Hepatocyte (in vitro differentiated cells): ENCODE measurements around the gene TENM4. TPM values are rescaled to one million over a fixed set of nuclear protein-coding genes. Genes with fewer than 3 reads are reported as not detected.

Source experiments
- DNase-seq: peaks from one replicate; pipeline ENCODE4 v3.0.0-alpha.2; 2016; ENCODE audit warnings: low spot score
- H2AFZ ChIP-seq: fragments of 200-600 bp; sonication (generic); 2 replicates; pipeline ENCODE4 v1.6.0; 2016; ENCODE audit warnings: antibody characterized with exemption, mild to moderate bottlenecking
- H3K27ac ChIP-seq: fragments of 200-600 bp; sonication (generic); 2 replicates; pipeline ENCODE4 v1.5.1; 2016; ENCODE audit warnings: mild to moderate bottlenecking
- H3K27me3 ChIP-seq: fragments of 200-600 bp; sonication (generic); 2 replicates; pipeline ENCODE4 v1.6.1; 2016
- H3K36me3 ChIP-seq: fragments of 200-600 bp; sonication (generic); replicated peaks from 2 replicates; pipeline ENCODE4 v1.5.1; 2016; ENCODE audit warnings: low read depth; ENCODE audit not compliant: insufficient read depth
- H3K4me1 ChIP-seq: fragments of 200-600 bp; sonication (generic); 2 replicates; pipeline ENCODE4 v1.5.1; 2016; ENCODE audit warnings: mild to moderate bottlenecking, moderate library complexity; ENCODE audit not compliant: insufficient read depth
- H3K4me2 ChIP-seq: fragments of 200-600 bp; sonication (generic); 2 replicates; pipeline ENCODE4 v1.6.0; 2016
- H3K4me3 ChIP-seq: fragments of 200-600 bp; sonication (generic); 2 replicates; pipeline ENCODE4 v1.5.1; 2016; ENCODE audit warnings: mild to moderate bottlenecking
- H3K79me2 ChIP-seq: fragments of 200-600 bp; sonication (generic); 2 replicates; pipeline ENCODE4 v1.6.0; 2017; ENCODE audit warnings: mild to moderate bottlenecking
- H3K9me2 ChIP-seq: fragments of 200-600 bp; sonication (generic); replicated peaks from 2 replicates; pipeline ENCODE4 v1.6.0; 2017; ENCODE audit warnings: mild to moderate bottlenecking; ENCODE audit not compliant: insufficient read depth
- H3K9me3 ChIP-seq: fragments of 200-600 bp; sonication (generic); 2 replicates; pipeline ENCODE4 v1.5.1; 2016; ENCODE audit warnings: low read depth, mild to moderate bottlenecking
- H4K20me1 ChIP-seq: fragments of 200-600 bp; sonication (generic); 2 replicates; pipeline ENCODE4 v1.6.0; 2016; ENCODE audit warnings: mild to moderate bottlenecking; ENCODE audit not compliant: insufficient read depth, poor library complexity, severe bottlenecking
- EZH2 ChIP-seq: fragments of 200-600 bp; sonication (generic); IDR thresholded peaks from 2 replicates; pipeline ENCODE4 v1.6.1; 2016; ENCODE audit warnings: antibody characterized with exemption, mild to moderate bottlenecking, borderline replicate concordance
- EZH2phosphoT487 ChIP-seq: fragments of 200-600 bp; sonication (generic); IDR thresholded peaks from one replicate; pipeline ENCODE4 v1.6.1; 2018; ENCODE audit warnings: antibody characterized with exemption, mild to moderate bottlenecking, low read depth, moderate library complexity; ENCODE audit not compliant: unreplicated experiment, severe bottlenecking
- WGBS: methylation state at CpG from one replicate; pipeline ENCODE4 v1.1.6; 2016; ENCODE audit warnings: low lambda C conversion rate; ENCODE audit errors: missing lambda C conversion rate; 5-methylcytosine and 5-hydroxymethylcytosine counted together
- polyA plus RNA-seq: library from polyadenylated mRNA; unstranded; fragments of >200 nt; fragmentation: Nextera tagmentation; extraction: Ambion mirVana; gene quantifications from 2 replicates; pipeline ENCODE4 v1.2.1, GENCODE V29; 2016
- total RNA-seq: library from RNA; depleted of rRNA; stranded (reverse); fragments of >200 nt; gene quantifications from 2 replicates; pipeline ENCODE4 v1.2.3, GENCODE V29; 2014
- TF ChIP-seq, protein P1 (sequence below): fragments of 200-600 bp; sonication (generic); IDR thresholded peaks from 2 replicates; pipeline ENCODE4 v1.5.1; 2016; ENCODE audit warnings: antibody characterized with exemption, mild to moderate bottlenecking; ENCODE audit not compliant: poor library complexity

Gene TENM4
- total and polyA plus RNA-seq, 2 experiments from 2014 or later: 18.4 to 18.7 TPM

DNA sequence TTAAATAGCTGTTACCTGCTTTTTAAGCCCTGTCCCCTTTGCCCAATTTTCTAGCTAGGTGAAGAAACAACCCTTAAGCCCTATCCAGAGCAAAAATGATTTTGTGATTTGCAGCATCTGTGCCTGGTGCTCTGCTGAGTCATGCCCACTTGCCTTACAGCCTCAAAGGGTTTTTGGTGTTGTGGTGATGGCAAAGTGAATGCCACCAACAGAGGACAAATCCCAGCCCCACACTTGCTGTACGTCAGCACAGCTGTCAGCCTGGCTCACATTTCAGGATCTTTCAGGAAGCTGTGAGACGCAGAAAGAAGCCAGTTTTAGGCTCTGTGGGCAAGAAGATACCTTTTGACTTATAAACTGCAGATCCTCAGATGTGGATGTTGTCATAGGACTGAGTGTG lies 401.7 kb downstream of the TENM4 start:
- no peaks in the 10 kb centered on the region for H3K4me1 ChIP-seq
- no peak overlapping the region for H3K4me2 ChIP-seq
- H3K27ac ChIP-seq: no peak overlapping the region
- H3K4me3 ChIP-seq: no peak overlapping the region
- H3K9me3 ChIP-seq: no peaks in the 10 kb centered on the region
- H3K36me3 ChIP-seq: no peaks in the 10 kb centered on the region
- H3K9me2 ChIP-seq: no peaks in the 10 kb centered on the region
- no peaks in the 10 kb centered on the region for H3K27me3 ChIP-seq
- TF ChIP-seq EZH2phosphoT487 (no peak), EZH2 (no peak)
- TF ChIP-seq, protein P1, sequence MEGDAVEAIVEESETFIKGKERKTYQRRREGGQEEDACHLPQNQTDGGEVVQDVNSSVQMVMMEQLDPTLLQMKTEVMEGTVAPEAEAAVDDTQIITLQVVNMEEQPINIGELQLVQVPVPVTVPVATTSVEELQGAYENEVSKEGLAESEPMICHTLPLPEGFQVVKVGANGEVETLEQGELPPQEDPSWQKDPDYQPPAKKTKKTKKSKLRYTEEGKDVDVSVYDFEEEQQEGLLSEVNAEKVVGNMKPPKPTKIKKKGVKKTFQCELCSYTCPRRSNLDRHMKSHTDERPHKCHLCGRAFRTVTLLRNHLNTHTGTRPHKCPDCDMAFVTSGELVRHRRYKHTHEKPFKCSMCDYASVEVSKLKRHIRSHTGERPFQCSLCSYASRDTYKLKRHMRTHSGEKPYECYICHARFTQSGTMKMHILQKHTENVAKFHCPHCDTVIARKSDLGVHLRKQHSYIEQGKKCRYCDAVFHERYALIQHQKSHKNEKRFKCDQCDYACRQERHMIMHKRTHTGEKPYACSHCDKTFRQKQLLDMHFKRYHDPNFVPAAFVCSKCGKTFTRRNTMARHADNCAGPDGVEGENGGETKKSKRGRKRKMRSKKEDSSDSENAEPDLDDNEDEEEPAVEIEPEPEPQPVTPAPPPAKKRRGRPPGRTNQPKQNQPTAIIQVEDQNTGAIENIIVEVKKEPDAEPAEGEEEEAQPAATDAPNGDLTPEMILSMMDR: no peak
- H4K20me1 ChIP-seq: no peaks in the 10 kb centered on the region
- no peak overlapping the region for H2AFZ ChIP-seq
- no peaks in the 10 kb centered on the region for H3K79me2 ChIP-seq
- 55% methylated on average over 2 of the region's 2 CpGs for WGBS
- no peak for DNase-seq

GRCh38 chr11:79035881-79036280 lies 404.9 kb downstream of the TENM4 start:
- H3K9me3 ChIP-seq: no peaks in the 10 kb centered on the region
- no peak overlapping the region for H3K4me2 ChIP-seq
- no peaks in the 10 kb centered on the region for H4K20me1 ChIP-seq
- H3K36me3 ChIP-seq: no peaks in the 10 kb centered on the region
- no peaks in the 10 kb centered on the region for H3K27me3 ChIP-seq
- H2AFZ ChIP-seq: no peak overlapping the region
- TF ChIP-seq, protein P1: no peak
- TF ChIP-seq EZH2: no peak
- no peak for TF ChIP-seq EZH2phosphoT487
- H3K79me2 ChIP-seq: no peaks in the 10 kb centered on the region
- H3K9me2 ChIP-seq: no peaks in the 10 kb centered on the region
- 45% methylated on average over 3 of the region's 3 CpGs for WGBS
- no peaks in the 10 kb centered on the region for H3K4me1 ChIP-seq
- H3K4me3 ChIP-seq: no peak overlapping the region
- no peak for DNase-seq
- H3K27ac ChIP-seq: no peak overlapping the region

DNA sequence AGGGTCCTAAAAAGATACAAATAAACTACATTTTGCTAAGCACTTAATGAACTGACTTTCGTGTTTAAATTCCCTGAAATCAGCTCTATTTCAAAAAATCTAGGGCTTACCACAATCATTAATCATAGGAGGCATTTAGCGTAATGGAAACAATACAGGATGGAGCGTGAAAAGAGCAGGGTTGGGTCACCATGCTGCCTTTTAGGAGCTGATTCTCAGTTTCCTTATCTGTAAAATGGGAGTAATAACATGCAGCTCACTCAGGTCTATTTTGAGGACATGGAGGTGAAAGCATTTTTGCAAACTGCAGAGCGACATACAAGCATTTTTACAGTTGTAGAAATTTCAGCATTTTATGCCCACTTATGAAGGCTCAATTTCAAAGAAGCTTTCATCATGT lies 407.0 kb downstream of the TENM4 start:
- Histone ChIP-seq H3K27ac (no peak overlapping the region), H3K79me2 (no peaks in the 10 kb centered on the region), H4K20me1 (no peaks in the 10 kb centered on the region), H3K4me1 (no peaks in the 10 kb centered on the region), H3K4me3 (no peak overlapping the region), H3K36me3 (no peaks in the 10 kb centered on the region), H3K27me3 (no peaks in the 10 kb centered on the region), H3K4me2 (no peak overlapping the region), H3K9me2 (no peaks in the 10 kb centered on the region), H2AFZ (no peak overlapping the region), H3K9me3 (no peaks in the 10 kb centered on the region)
- TF ChIP-seq, protein P1: no peak
- TF ChIP-seq EZH2: no peak
- no peak for TF ChIP-seq EZH2phosphoT487
- 93% methylated on average over 4 of the region's 4 CpGs for WGBS
- no peak for DNase-seq

DNA sequence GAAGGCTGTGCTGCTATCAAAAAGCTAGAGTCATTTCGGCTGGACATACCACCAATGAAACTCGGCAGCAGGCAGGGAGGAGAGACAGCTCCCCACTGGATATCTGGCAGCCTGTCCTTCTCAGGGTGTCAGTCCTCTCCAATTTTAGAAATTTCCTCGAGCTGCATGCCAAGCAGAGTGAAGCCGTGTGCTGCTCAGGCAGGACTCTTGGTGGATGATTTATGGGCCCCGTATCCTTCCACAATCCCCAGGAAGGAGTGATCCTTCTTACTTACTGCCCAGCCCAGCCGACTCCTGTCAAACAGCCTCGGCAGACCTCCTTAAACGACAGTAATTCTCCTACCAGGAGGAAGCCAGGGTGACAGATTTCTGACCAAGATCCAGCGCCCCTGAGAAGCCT lies 410.4 kb downstream of the TENM4 start:
- TF ChIP-seq EZH2 (no peak), EZH2phosphoT487 (no peak)
- TF ChIP-seq, protein P1: no peak
- Histone ChIP-seq H3K4me3 (no peak overlapping the region), H3K27ac (no peak overlapping the region), H3K79me2 (no peaks in the 10 kb centered on the region), H3K4me2 (no peak overlapping the region), H4K20me1 (no peaks in the 10 kb centered on the region), H3K4me1 (peaks cover 5% of the 10 kb centered on the region), H2AFZ (no peak overlapping the region), H3K9me2 (no peaks in the 10 kb centered on the region), H3K27me3 (no peaks in the 10 kb centered on the region), H3K9me3 (no peaks in the 10 kb centered on the region), H3K36me3 (no peaks in the 10 kb centered on the region)
- DNase-seq: no peak
- WGBS: 48% methylated on average over 9 of the region's 9 CpGs
